B cell (primary cell): ENCODE measurements around the gene AQR.
"Not testable (repeated sequence)": the region's sequence is repeated elsewhere in the genome, so short reads cannot be mapped to it uniquely, and the experiment has no call there.

Experiments used
- EZH2 ChIP-seq: IDR thresholded peaks from 2 replicates; pipeline ENCODE4 v1.6.1; 2012; ENCODE audit warnings: borderline replicate concordance, low read depth, mild to moderate bottlenecking, moderate library complexity, low read length; ENCODE audit not compliant: insufficient read depth, poor library complexity, severe bottlenecking
- TF ChIP-seq, protein P1 (sequence below): fragments of 200-600 bp; IDR thresholded peaks from one replicate; pipeline ENCODE4 v1.8.0; 2022; ENCODE audit warnings: antibody characterized with exemption, mild to moderate bottlenecking

DNA sequence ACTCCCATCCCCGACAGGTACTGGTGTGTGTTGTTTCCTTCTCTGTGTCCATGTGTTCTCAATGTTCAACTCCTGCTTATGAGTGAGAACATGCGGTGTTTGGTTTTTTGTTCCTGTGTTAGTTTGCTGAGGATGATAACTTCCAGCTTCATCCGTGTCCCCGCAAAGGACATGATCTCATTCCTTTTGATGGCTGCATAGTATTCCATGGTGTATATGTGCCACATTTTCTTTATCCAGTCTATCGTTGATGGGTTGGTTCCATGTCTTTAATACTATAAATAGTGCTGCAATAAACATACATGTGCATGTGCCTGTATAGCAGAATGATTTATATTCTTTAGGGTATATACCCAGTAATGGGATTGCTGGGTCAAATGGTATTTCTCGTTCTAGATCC, 41.2 kb downstream of the AQR start:
- TF ChIP-seq, protein P1, sequence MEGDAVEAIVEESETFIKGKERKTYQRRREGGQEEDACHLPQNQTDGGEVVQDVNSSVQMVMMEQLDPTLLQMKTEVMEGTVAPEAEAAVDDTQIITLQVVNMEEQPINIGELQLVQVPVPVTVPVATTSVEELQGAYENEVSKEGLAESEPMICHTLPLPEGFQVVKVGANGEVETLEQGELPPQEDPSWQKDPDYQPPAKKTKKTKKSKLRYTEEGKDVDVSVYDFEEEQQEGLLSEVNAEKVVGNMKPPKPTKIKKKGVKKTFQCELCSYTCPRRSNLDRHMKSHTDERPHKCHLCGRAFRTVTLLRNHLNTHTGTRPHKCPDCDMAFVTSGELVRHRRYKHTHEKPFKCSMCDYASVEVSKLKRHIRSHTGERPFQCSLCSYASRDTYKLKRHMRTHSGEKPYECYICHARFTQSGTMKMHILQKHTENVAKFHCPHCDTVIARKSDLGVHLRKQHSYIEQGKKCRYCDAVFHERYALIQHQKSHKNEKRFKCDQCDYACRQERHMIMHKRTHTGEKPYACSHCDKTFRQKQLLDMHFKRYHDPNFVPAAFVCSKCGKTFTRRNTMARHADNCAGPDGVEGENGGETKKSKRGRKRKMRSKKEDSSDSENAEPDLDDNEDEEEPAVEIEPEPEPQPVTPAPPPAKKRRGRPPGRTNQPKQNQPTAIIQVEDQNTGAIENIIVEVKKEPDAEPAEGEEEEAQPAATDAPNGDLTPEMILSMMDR = not testable (repeated sequence)
- TF ChIP-seq EZH2 = not testable (repeated sequence)
